GM18499 (cell line): ENCODE results near the gene DNPEP.
"Not testable (repeated sequence)": the region's sequence is repeated elsewhere in the genome, so short reads cannot be mapped to it uniquely, and the experiment has no call there.

Source experiments
- ATAC-seq: cut with Tn5 transposase; IDR thresholded peaks from one replicate; pipeline ENCODE4 v1.9.1; 2021; ENCODE audit warnings: moderate number of reproducible peaks; ENCODE audit not compliant: insufficient read depth, unreplicated experiment

Gene DNPEP

DNA sequence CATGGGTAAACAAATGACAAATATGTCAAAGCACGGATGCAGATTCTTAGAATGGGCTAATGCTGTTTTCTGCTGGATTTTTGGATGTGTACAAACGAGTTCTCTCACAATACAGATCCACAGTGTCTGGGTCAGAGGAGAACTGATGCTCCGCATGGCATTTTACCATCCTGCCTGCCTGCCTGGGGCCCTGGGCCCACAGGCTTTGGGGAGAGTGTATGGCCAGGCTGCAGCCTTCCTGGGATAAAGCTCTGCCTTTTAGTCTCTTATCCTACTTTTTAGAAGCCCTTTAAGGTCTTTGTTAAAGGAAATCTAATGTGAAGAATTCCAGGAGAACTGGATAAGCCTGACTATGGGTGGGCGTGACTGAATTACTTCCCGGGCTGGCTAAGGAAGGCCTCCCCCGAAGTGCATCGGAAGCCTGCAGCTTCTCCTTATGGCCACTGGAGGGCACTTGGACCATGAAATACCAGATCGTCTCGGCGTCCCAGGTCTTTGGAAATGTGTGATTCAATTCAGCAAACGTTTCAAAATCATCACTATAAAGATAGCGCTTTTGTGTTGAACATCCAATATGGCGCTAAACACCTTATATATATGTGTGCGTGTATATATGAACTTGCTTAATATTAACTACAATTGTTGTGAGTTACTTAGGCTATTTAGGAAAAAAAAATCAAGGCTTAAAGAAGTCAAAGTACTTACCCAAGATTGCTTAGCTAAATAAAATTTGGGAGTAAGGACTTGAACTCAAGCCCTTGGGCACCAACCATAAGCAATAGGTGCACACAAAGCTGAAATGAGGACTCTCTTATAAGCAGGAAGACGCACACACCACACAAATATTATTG, 15.2 kb upstream of the DNPEP start:
- ATAC-seq, result peak; percentile 77

DNA sequence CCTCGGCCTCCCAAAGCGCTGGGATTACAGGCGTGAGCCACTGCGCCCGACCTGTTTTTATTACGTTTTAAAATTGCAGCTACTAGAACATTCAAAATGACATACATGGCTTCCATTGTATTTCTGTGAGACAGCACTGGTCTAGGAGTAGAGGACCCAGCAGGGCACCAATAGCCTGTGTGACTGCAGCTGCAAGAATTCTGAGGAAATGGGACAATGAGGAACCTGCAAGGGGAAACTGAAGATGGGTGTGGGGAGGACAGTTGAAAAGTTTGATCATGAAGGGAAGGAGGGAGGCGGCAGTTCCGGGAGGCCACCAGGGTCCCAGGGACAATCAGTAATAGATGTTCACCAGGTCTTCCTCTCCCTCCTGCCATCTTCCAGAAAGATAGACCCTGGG, 13.9 kb upstream of the DNPEP start:
- no peak for ATAC-seq

DNA sequence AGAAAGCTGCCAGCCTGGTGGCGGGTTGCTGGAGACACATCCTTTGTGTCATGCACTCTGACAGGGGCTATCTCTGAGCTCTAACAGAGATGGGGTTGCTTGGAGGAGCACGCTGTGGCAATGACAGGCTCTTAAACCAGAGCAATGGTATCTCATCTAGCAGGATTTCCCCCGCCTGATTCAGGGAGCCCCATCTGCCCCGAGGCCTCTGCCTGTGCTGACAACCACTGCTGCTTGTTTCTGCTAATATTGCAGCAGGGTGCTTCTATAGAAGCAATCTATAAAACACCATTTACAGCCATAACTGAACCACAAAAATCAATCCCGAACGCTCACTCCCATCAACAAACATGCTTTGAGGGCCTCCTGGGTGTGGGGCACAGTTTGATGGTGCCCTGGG, 12.8 kb upstream of the DNPEP start:
- ATAC-seq, result no peak

- no peak for ATAC-seq
Measured at GRCh38 chr2:219399716-219400478, 12.2 kb upstream of the DNPEP start.

GRCh38 chr2:219398721-219399363, 11.1 kb upstream of the DNPEP start:
- no peak for ATAC-seq

GRCh38 chr2:219396863-219397457, 9.2 kb upstream of the DNPEP start:
- no peak for ATAC-seq

GRCh38 chr2:219395609-219396008, 7.9 kb upstream of the DNPEP start:
- ATAC-seq, result no peak

GRCh38 chr2:219395056-219395455, 7.3 kb upstream of the DNPEP start:
- ATAC-seq, result not testable (repeated sequence)

GRCh38 chr2:219392754-219393153, 5.0 kb upstream of the DNPEP start:
- no peak for ATAC-seq

GRCh38 chr2:219388907-219389156, 1.1 kb upstream of the DNPEP start:
- no peak for ATAC-seq

- peak; percentile 40 for ATAC-seq
Measured at GRCh38 chr2:219388121-219388906, 602 bp upstream of the DNPEP start.

GRCh38 chr2:219386532-219387280, 1.0 kb downstream of the DNPEP start:
- no peak for ATAC-seq

DNA sequence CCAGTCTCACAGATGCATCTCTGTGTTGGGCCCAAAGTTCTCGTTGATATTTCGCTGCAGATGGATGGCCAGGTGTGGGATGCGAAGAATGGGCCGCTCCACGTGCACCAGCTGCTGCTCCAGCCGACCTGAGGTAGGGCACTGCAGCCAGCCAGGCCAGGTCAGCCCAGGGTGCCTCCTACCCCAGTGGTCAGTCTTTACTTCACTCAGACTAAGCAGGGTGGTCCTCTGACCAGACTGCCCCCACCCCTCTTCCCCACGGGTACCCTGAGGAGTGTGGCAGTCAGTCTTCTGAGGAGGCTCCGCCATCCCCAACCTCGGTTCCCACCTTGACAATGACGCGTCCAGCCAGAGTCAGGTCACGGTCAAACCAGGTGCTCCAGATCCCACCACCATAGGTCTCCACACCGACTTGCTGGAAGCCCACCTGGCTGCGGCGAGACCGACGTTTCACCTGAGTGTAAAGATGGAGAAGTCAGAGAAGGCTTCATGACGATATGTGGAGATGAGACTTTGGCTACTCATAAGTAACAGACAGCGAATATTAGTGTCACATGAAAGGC, 1.7 kb downstream of the DNPEP start:
- no peak for ATAC-seq

GRCh38 chr2:219384859-219385258, 2.9 kb downstream of the DNPEP start:
- no peak for ATAC-seq

DNA sequence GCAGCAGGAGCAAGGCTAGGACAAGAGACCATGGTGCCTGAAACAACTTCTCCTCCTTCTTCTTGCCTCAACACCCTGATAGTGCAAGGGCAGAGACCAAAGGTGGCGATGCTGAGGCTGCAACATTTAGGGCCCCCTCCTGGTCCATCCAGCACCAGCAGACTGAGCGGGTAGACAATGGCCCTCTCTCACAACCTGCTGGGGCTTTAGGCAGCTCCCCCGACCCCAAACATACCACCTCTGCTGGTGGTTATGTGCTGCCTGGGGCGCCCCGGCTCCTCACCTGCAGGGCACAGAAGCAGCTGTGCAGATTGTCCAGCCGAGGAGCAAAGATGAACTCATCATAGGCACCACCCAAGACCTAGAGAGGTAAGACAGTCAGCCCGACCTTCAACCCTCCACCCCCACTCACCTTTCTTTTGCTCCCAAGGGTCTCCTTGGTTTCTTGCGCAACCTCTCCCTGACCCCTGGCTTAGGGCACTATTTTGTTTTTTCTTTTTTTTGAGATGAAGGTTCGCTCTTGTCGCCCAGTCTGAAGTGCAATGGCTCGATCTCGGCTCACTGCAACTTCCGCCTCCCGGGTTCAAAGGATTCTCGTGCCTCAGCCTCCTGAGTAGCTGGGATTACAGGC, 3.5 kb downstream of the DNPEP start:
- no peak for ATAC-seq

- ATAC-seq, result no peak
Measured at GRCh38 chr2:219381448-219381847, 6.3 kb downstream of the DNPEP start.

- ATAC-seq, result no peak
Measured at GRCh38 chr2:219380926-219381325, 6.8 kb downstream of the DNPEP start.

GRCh38 chr2:219378163-219378851, 9.4 kb downstream of the DNPEP start:
- no peak for ATAC-seq
